GM12878 (cell line): ENCODE measurements around the gene EVC. TPM values are rescaled to one million over a fixed set of nuclear protein-coding genes. Genes with fewer than 3 reads are reported as not detected.

Source experiments
- ATAC-seq: fragments of 200-7000 bp; cut with Tn5 transposase; 3 replicates; pipeline ENCODE4 v1.9.1; 2020; ENCODE audit warnings: mild to moderate bottlenecking, moderate library complexity
- BruUV-seq: library from RNA; stranded (reverse); fragments of 400-500 nt; replicated peaks from 2 replicates; lab custom pipeline; 2021; lab: Mats Ljungman, UMichigan
- CTCF ChIA-PET: fragments of 300-600 bp; sonication (Branson Sonifier 250); formaldehyde crosslinking; extraction: SDS; loops from one replicate; lab custom pipeline; 2021; ENCODE audit warnings: inconsistent platforms; lab: Yijun Ruan, JAX
- POLR2A ChIA-PET: fragments of 350-600 bp; formaldehyde crosslinking; extraction: SDS; loops from one replicate; lab custom pipeline; 2021; ENCODE audit warnings: inconsistent platforms; lab: Charles Lee
- RAD21 ChIA-PET: fragments of 300-600 bp; sonication (Branson Sonifier 250); formaldehyde crosslinking; loops from one replicate; lab custom pipeline; 2023; ENCODE audit warnings: antibody characterized with exemption; ENCODE audit not compliant: unreplicated experiment; lab: Charles Lee
- SMC1A ChIA-PET: fragments of 300-600 bp; sonication (Branson Sonifier 250); formaldehyde crosslinking; loops from one replicate; lab custom pipeline; 2023; ENCODE audit not compliant: unreplicated experiment, uncharacterized antibody; lab: Charles Lee
- DNase-seq: peaks from one replicate; pipeline ENCODE4 v3.0.0-alpha.2; 2011; ENCODE audit warnings: low read depth, low spot score
- FAIRE-seq: peaks from 3 replicates; lab custom pipeline; 2011; peaks lifted over from hg19 to GRCh38; lab: Jason Lieb, UNC
- H2AFZ ChIP-seq: 2 replicates; pipeline ENCODE4 v1.6.0; 2011; ENCODE audit warnings: low read depth, low read length, control low read depth; ENCODE audit not compliant: control insufficient read depth
- H3K27ac ChIP-seq: 2 replicates; pipeline ENCODE4 v1.5.1; 2011; ENCODE audit warnings: control low read depth; ENCODE audit not compliant: control insufficient read depth, insufficient read depth
- H3K27me3 ChIP-seq, 2 experiments: replicated peaks in 1 of 2; 2 replicates each; pipeline versions ENCODE4 v1.6.0 to v1.6.1; 2011; ENCODE audit warnings: low read length in 1 of 2; ENCODE audit not compliant: control insufficient read depth in 2 of 2, insufficient read depth in 2 of 2
- H3K36me3 ChIP-seq, 2 experiments: 2 replicates each; pipeline ENCODE4 v1.5.1; 2011; ENCODE audit warnings: low read length in 1 of 2; ENCODE audit not compliant: control insufficient read depth in 2 of 2, insufficient read depth in 2 of 2
- H3K4me1 ChIP-seq: 2 replicates; pipeline ENCODE4 v1.6.1; 2011; ENCODE audit warnings: mild to moderate bottlenecking, low read length, moderate library complexity, mixed read lengths; ENCODE audit not compliant: control insufficient read depth, insufficient read depth
- H3K4me2 ChIP-seq: 2 replicates; pipeline ENCODE4 v1.6.0; 2011; ENCODE audit warnings: control low read depth; ENCODE audit not compliant: control insufficient read depth, insufficient read depth
- H3K4me3 ChIP-seq: fragments of 200-600 bp; sonication (generic); 2 replicates; pipeline ENCODE4 v1.5.1; 2016
- H3K79me2 ChIP-seq: 2 replicates; pipeline ENCODE4 v1.6.0; 2011; ENCODE audit warnings: low read length; ENCODE audit not compliant: control insufficient read depth, insufficient read depth
- H3K9ac ChIP-seq: 2 replicates; pipeline ENCODE4 v1.8.0; 2011; ENCODE audit warnings: low read length, control low read depth, mixed read lengths; ENCODE audit not compliant: control insufficient read depth, insufficient read depth
- H3K9me3 ChIP-seq: replicated peaks from 3 replicates; pipeline ENCODE4 v1.5.1; 2011; ENCODE audit warnings: mild to moderate bottlenecking, low read length; ENCODE audit not compliant: control insufficient read depth, insufficient read depth
- H4K20me1 ChIP-seq: 2 replicates; pipeline ENCODE4 v1.6.0; 2011; ENCODE audit not compliant: control insufficient read depth, insufficient read depth
- BMI1 ChIP-seq: fragments of 450-650 bp; IDR thresholded peaks from 2 replicates; pipeline ENCODE4 v1.6.1; 2016; ENCODE audit warnings: mild to moderate bottlenecking, moderate library complexity, borderline replicate concordance
- EGR1 ChIP-seq, 2 experiments: IDR thresholded peaks; 1 replicate in 1 of 2; 2 replicates in 1 of 2; pipeline ENCODE4 v1.6.1; 2011 to 2012; ENCODE audit warnings: low read depth in 2 of 2, low read length in 2 of 2, borderline replicate concordance in 1 of 2, mild to moderate bottlenecking in 1 of 2, moderate library complexity in 1 of 2
- IKZF2 ChIP-seq, 2 experiments: fragments of 450-650 bp; IDR thresholded peaks; 2 replicates each; pipeline ENCODE4 v1.6.1; 2017; ENCODE audit warnings: mild to moderate bottlenecking in 2 of 2, moderate library complexity in 2 of 2
- KLF5 ChIP-seq: fragments of 450-650 bp; IDR thresholded peaks from 2 replicates; pipeline ENCODE4 v1.6.1; 2014; ENCODE audit warnings: mild to moderate bottlenecking; ENCODE audit not compliant: partially characterized antibody
- MTA3 ChIP-seq: IDR thresholded peaks from 2 replicates; pipeline ENCODE4 v1.6.1; 2012; ENCODE audit warnings: low read length, inconsistent platforms, borderline replicate concordance
- POLR2A ChIP-seq: IDR thresholded peaks from 2 replicates; pipeline ENCODE4 v1.6.1; 2011; ENCODE audit warnings: low read depth, mild to moderate bottlenecking, low read length
- RFX5 ChIP-seq: IDR thresholded peaks from 2 replicates; pipeline ENCODE4 v1.6.1; 2011; ENCODE audit warnings: low read depth, low read length, improper control_type of control experiment
- SIN3A ChIP-seq: IDR thresholded peaks from 2 replicates; pipeline ENCODE4 v1.6.1; 2012; ENCODE audit warnings: low read depth, low read length, improper control_type of control experiment
- SUPT20H ChIP-seq: IDR thresholded peaks from 2 replicates; pipeline ENCODE4 v1.6.1; 2011; ENCODE audit warnings: low read depth, mild to moderate bottlenecking, low read length, moderate library complexity, borderline replicate concordance; ENCODE audit not compliant: control insufficient read depth
- ZNF622 ChIP-seq: fragments of 450-650 bp; IDR thresholded peaks from 2 replicates; pipeline ENCODE4 v1.6.1; 2017; ENCODE audit warnings: mild to moderate bottlenecking, inconsistent platforms
- ZSCAN29 ChIP-seq: fragments of 450-650 bp; IDR thresholded peaks from 2 replicates; pipeline ENCODE4 v1.6.1; 2017; ENCODE audit warnings: mild to moderate bottlenecking, moderate library complexity
- WGBS: methylation state at CpG from one replicate; pipeline ENCODE4 v1.1.6; 2016; ENCODE audit warnings: low lambda C conversion rate; ENCODE audit not compliant: insufficient replicate concordance, insufficient coverage; ENCODE audit errors: missing lambda C conversion rate; 5-methylcytosine and 5-hydroxymethylcytosine counted together
- in situ Hi-C: fragments of 300-500 bp; cut with MboI; formaldehyde crosslinking; loops from 9 replicates; pipeline ENCODE4 v1.14.3; 2018; ENCODE audit warnings: mixed read lengths
- intact Hi-C: fragments of 100-400 bp; cut with micrococcal nuclease; formaldehyde crosslinking; loops from one replicate; pipeline ENCODE4 v1.14.2; 2022; ENCODE audit not compliant: unreplicated experiment
- polyA plus RNA-seq, 11 experiments: library from polyadenylated mRNA; depleted of rRNA in 4 of 11; unstranded in 6 of 11; stranded (reverse) in 5 of 11; fragments of >200 nt; fragmentation: Nextera tagmentation in 4 of 11; fragmentation: Illumina TruSeq in 1 of 11; extraction: Ambion mirVana in 4 of 11; extraction: Trizol in 1 of 11; gene quantifications; 1 replicate in 1 of 11; 2 replicates in 10 of 11; pipeline versions ENCODE4 v1.2.1 to v1.2.3, GENCODE V29; 2011 to 2016; ENCODE audit warnings: inconsistent platforms in 2 of 11, missing spikeins in 2 of 11, low read depth in 1 of 11
- total RNA-seq, 4 experiments: library from RNA; depleted of rRNA in 3 of 4; stranded (reverse); fragments of >200 nt in 3 of 4; fragmentation: Illumina TruSeq in 1 of 4; extraction: Trizol in 1 of 4; gene quantifications; 2 replicates each; pipeline versions ENCODE4 v1.2.1 to v1.2.3, GENCODE V29; 2013 to 2021
- TF ChIP-seq, protein P1 (sequence below): IDR thresholded peaks from 2 replicates; pipeline ENCODE4 v1.6.1; 2012; ENCODE audit warnings: low read depth, low read length, improper control_type of control experiment
- TF ChIP-seq, protein P2 (sequence below): fragments of 450-650 bp; formaldehyde crosslinking; IDR thresholded peaks from 2 replicates; pipeline ENCODE4 v1.5.0; 2022; ENCODE audit warnings: mild to moderate bottlenecking, missing genetic modification characterization

The EVC gene
- total and polyA plus RNA-seq, 10 of the 15 experiments (the other 5 are each of a cell fraction or from before 2014, with no cell fraction given) = 0.87 to 55.9 (median 15.6) TPM

DNA sequence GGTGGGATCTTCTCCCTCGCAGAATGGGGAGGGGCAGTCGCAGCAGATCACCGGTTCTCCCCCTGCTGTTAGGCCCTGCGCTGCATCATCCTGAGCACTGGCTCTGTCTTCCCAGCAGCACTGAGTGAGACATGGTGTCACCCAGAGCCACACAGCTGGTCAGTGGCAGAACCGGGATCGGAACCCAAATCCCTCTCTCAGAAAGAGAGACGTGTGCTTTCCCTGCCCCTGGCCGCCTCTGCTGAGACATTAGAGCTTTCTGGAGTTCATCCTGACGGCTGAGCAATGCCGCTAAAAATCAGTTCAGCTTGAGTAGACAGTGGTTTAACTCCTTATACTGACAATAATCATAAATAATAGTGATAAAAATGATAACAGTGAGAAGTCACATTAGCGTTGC lies 87.9 kb downstream of the EVC start:
- in situ Hi-C loops = loop anchor here (10.0 kb wide), 1 partner anchor 404 kb away; no protein-coding TSS in a partner anchor

DNA sequence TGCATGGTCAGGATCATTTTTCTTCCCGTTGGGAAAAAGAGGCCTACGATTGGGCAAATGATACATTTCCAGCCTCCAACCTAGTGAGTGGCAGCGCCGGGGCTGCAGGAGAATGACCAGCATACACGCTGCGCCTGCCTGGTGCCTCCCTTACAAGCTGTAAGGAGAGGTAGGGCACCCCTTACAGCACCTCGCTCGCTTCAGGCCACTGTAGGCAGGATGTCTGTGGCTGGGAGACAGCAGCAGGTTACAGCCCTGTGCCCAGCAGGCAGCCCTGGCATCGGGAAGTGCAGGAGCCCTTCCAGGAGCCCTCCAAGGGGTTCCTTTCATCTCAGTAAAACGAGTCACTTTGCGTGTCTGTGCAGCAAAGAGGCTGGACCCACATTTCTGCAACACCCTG lies 88.4 kb downstream of the EVC start:
- H3K4me3 ChIP-seq = no peak overlapping the region
- in situ Hi-C loops (loop anchor here (10.0 kb wide), 1 partner anchor 405 kb away; no protein-coding TSS in a partner anchor), intact Hi-C loops (no loop called here)
- no peaks in the 10 kb centered on the region for H3K79me2 ChIP-seq
- no peak overlapping the region for H3K4me2 ChIP-seq
- FAIRE-seq = no peak
- H3K4me1 ChIP-seq = no peaks in the 10 kb centered on the region
- ChIA-PET CTCF (interaction anchor here (1.6 kb wide), 1 partner anchor 13 kb away, joined by 5 read pairs; no protein-coding TSS in a partner anchor), POLR2A (no interaction called here), RAD21 (no interaction called here), SMC1A (no interaction called here)
- 26% methylated on average over 11 of the region's 11 CpGs for WGBS
- ATAC-seq = no peak
- no peaks in the 10 kb centered on the region for H3K27me3 ChIP-seq
- no peak overlapping the region for H3K27ac ChIP-seq
- peaks cover 0 to 2% of the 10 kb centered on the region in 2 experiments; a peak in 3 of 4 replicates for H3K36me3 ChIP-seq
- H3K9me3 ChIP-seq = no peaks in the 10 kb centered on the region
- no peak for DNase-seq
- no peak overlapping the region for H2AFZ ChIP-seq
- BruUV-seq = no TSS peak
- no peaks in the 10 kb centered on the region for H4K20me1 ChIP-seq
- TF ChIP-seq ZNF622 (no peak), IKZF2 (IDR thresholded peaks at IDR 0.05) (no peak), BMI1 (no peak), POLR2A (no peak), SIN3A (no peak), SUPT20H (no peak), RFX5 (no peak)
- TF ChIP-seq, protein P1, sequence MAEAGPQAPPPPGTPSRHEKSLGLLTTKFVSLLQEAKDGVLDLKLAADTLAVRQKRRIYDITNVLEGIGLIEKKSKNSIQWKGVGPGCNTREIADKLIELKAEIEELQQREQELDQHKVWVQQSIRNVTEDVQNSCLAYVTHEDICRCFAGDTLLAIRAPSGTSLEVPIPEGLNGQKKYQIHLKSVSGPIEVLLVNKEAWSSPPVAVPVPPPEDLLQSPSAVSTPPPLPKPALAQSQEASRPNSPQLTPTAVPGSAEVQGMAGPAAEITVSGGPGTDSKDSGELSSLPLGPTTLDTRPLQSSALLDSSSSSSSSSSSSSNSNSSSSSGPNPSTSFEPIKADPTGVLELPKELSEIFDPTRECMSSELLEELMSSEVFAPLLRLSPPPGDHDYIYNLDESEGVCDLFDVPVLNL = no peak
- TF ChIP-seq, protein P2, sequence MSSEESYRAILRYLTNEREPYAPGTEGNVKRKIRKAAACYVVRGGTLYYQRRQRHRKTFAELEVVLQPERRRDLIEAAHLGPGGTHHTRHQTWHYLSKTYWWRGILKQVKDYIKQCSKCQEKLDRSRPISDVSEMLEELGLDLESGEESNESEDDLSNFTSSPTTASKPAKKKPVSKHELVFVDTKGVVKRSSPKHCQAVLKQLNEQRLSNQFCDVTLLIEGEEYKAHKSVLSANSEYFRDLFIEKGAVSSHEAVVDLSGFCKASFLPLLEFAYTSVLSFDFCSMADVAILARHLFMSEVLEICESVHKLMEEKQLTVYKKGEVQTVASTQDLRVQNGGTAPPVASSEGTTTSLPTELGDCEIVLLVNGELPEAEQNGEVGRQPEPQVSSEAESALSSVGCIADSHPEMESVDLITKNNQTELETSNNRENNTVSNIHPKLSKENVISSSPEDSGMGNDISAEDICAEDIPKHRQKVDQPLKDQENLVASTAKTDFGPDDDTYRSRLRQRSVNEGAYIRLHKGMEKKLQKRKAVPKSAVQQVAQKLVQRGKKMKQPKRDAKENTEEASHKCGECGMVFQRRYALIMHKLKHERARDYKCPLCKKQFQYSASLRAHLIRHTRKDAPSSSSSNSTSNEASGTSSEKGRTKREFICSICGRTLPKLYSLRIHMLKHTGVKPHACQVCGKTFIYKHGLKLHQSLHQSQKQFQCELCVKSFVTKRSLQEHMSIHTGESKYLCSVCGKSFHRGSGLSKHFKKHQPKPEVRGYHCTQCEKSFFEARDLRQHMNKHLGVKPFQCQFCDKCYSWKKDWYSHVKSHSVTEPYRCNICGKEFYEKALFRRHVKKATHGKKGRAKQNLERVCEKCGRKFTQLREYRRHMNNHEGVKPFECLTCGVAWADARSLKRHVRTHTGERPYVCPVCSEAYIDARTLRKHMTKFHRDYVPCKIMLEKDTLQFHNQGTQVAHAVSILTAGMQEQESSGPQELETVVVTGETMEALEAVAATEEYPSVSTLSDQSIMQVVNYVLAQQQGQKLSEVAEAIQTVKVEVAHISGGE = no peak
- H3K9ac ChIP-seq = no peak overlapping the region

More for the DNA sequence above, 87.9 kb downstream of the EVC start:
- BruUV-seq = no TSS peak
- H3K4me1 ChIP-seq = no peaks in the 10 kb centered on the region
- POLR2A ChIA-PET = no interaction called here
- no peaks in the 10 kb centered on the region for H3K9me3 ChIP-seq
- ATAC-seq (no peak), FAIRE-seq (no peak), DNase-seq (no peak)
- no peaks in the 10 kb centered on the region for H4K20me1 ChIP-seq
- H3K36me3 ChIP-seq = peaks cover 0 to 2% of the 10 kb centered on the region in 2 experiments; a peak in 3 of 4 replicates
- no peak overlapping the region for H3K4me3 ChIP-seq
- CTCF ChIA-PET = no interaction called here
- RAD21 ChIA-PET = no interaction called here
- H2AFZ ChIP-seq = no peak overlapping the region
- TF ChIP-seq ZSCAN29 = no peak
- no peak for TF ChIP-seq KLF5
- TF ChIP-seq MTA3 = no peak
- no peak for TF ChIP-seq EGR1 (IDR thresholded peaks at IDR 0.05; ENCODE audit: borderline replicate concordance in 1 of 2, low read depth in 2 of 2, low read length in 2 of 2)
- no peak overlapping the region for H3K4me2 ChIP-seq
- no peak overlapping the region for H3K9ac ChIP-seq
- 57% methylated on average over 11 of the region's 11 CpGs for WGBS
- no peaks in the 10 kb centered on the region for H3K27me3 ChIP-seq
- no peak overlapping the region for H3K27ac ChIP-seq
- intact Hi-C loops = no loop called here
- SMC1A ChIA-PET = no interaction called here
- H3K79me2 ChIP-seq = no peaks in the 10 kb centered on the region
